Activated CD4-positive, CD25-positive, alpha-beta regulatory T cell treated with anti-CD3 and anti-CD28 coated beads, Interleukin-2, amount 50 U/mL, for 24 hours (primary cell): ENCODE data around the gene DPP6.
"Not testable (repeated sequence)": the region's sequence is repeated elsewhere in the genome, so short reads cannot be mapped to it uniquely, and the experiment has no call there.

ENCODE experiments used
- ATAC-seq, 2 donors: fragments of 150-1000 bp; cut with Tn5 transposase; one replicate each; pipeline ENCODE4 v1.10.0; 2021; ENCODE audit warnings: mild to moderate bottlenecking in 1 of 2, moderate library complexity in 1 of 2

DPP6 gene

DNA sequence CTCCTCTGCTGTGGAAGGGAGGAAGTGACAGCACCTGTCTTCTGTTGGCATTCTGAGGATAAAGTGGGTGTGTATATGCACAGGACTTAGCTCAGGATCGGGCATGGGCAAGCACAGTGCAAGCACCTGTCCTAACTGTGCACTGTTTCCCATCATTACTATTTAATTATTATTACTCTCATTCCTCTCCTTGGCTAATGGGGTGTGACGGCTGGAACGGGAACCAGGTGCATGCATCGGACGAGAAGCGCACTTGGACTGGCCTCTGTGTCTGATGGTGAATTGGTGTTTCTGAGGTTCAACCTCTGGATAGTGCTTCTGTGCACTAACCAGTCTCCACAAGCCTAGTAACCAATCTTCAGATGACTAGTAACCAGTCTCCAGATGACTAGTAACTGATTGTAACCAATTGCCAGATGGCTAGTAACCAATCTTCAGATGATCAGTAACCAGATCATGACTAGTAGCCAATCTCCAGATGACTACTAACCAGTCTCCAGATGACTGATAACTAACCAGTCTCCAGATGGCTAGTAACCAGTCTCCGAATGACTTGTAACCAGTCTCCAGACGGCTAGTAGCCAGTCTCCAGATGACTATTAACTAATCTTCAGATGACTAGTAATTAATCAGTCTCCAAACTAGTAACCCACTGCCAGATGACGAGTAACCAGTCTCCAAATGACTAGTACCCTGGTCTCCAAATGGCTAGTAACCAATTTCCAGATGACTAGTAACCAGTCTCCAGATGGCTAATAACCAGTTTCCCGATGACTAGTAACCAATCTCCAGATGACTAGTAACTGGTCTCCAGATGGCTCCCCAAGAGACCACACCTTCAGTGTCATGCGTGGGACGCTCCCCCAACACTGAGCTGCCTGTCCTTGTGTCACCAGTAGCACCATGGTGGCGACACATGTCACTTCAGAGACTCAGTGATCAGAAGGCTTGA, 864.9 kb downstream of the DPP6 start:
- ATAC-seq, result no peak

DNA sequence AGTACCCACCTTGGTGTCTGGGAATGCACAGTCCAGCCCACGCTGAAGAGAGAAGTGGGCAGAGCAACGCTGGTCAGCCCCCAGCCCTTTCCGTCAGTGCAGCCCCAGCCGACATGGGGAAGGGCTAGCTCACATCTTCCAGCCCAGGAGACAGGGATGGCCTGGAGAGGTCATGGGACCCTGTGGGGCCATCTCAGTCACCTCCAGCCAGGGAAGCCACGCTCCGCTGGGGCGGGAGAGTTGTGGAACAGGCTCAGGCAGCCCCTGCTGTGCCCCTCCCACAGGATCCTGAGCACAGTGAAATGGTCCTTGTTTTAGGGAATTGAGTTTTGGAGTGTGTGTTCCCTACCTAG, 865.6 kb downstream of the DPP6 start:
- no peak for ATAC-seq

DNA sequence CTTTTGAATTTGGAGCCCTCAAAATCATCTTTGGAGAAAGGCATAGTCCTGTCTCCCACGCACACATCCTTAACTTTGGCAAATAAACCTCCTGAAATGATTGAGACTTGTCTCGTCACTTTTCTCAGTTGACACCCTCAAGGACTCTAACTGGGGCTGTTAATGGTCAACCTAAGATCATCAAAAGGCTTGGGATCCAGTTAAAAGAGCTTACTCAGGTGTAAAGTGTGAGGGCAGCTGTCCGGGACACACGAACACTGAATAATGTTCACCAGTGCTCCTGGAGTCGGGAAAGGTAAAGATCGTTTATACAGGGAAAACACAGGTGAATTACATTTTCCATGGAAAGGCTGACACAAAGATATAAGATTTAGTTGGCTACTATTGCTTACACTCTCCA, 866.1 kb downstream of the DPP6 start:
- no peak for ATAC-seq

DNA sequence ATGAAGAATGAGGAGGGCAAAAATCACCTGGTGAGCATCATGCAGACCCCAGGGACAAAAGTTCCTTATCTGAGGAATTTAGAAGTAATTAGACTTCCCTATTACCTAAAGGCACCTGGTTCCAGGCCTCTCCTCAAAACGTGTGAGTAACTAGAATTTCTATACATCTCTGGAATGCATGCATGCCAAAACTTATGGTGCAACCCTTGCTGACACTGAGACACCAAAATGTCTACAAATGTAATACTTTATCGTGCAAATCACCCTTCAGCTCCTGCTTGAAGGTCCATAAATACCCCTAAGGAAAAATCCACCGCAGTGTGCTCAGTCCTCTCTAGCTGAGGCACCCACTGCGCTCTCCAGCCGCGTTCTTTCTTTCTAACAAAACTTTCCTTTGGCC, 866.5 kb downstream of the DPP6 start:
- no peak for ATAC-seq

DNA sequence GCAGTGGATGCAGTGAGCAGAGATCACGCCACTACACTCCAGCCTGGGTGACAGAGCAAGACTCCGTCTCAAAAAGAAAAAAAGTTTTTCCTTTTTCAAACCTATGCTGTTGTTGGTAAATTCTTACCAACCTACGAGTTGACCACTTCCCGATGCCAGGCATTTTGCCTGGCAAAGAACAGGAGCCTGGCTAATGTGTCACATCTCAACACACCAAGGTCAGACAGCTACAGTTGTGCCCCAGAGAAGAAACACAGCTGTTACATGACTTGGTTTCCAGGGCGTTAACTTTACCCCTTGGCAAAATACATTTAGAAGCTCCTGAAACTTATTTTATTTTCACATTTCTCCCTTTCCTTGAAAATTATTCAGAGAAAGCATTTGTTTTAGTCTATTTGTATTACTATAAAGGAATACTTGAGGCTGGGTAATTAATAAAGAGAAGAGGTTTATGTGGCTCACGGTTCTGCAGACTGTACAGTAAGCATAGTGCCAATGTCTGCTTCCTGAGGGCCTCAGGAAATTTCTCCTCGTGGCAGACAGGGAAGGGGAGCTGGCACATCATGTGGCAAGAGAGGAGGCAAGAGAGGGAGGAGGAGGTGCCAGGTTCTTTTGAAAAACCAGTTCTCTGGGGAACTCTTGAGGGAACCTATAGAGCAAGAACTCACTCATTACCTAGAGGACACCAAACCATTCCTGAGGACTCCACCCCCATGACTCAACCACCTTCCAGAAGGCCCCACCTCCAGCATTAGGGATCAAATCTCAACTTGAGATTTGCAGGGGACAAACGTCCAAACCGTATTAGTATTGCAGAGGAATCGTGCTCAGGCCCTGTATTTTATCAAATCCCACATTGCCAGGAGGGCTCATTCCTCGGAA, 867.4 kb downstream of the DPP6 start:
- no peak for ATAC-seq

DNA sequence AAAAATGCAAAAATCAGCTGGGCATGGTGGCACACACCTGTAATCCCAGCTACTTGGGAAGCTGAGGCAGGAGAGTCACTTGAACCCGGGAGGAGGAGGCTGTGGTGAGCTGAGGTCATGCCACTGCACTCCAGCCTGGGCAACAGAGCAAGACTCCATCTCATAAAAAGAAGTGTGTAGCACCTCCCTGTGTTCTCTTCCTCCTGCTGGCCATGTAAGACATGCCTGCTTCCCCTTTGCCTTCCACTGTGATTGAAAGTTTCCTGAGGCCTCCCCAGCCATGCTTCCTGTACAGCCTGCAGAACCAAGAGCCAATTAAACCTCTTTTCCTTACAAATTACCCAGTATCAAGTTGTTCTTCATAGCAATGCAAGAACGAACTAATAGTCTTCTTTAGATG, 870.3 kb downstream of the DPP6 start:
- ATAC-seq, result not testable (repeated sequence)

DNA sequence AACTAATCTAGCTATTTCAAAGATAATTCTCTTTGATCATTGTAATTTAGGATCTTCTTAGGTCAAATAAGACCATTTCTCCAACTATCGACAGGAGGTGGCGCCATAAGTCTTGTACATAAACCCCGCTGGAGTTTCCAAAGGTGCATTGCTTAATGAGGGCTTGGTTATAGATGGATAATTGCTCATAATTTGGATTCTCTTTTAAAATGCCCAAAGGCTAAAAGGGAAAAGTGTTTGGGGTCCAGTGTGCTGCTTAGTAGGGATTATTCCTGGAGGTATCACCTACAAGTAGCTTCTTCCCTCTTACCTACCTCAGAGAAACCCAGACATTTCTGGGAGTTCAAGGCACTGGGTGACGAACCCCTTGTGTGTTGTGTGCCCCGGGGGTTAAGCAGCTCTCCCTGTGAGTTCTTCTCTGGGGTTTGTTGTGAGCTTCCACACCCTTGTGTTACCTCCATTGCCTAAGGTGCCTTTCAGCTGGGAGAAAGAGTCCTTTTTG, 875.5 kb downstream of the DPP6 start:
- peak; percentile 59 to 67 for ATAC-seq

DNA sequence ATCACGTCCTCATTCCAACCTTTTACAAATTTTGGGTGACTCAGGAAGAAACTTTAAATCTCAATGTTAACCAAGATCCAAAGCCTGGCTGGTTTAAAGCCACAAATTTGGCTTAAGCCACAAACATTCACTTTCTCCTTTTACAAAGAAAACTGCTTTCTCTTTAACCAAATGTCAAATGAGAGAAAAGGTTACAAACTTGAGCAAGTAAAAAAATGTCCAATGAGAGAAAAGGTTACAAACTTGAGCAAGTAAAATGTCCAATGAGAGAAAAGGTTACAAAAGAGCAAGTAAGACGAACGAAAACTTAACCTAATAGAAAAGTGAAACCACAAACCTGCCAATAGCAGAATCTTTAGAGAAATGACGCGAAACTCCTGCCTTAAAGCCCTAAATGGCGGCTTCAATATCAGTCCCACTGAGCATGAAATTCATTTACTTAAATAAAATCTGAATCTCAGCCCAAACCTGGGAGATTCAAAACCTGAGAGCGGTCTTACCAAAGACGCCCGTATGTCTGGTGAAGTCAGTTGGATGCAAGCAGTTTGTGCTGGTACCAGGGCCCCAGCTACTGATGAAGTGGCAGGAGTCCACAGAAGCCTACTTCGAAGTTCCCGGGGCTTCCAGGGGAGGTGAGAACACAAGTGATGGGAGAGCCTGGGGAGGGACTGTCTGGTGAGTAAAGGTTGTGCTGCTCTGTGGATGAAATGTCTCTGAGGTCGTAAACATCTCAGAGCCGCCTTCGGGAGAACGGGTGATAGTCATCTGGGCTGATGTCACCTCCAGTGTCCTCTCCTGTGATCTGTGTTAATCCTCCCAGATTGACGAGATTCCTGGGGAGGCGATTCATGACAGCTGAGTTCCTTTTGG, 876.2 kb downstream of the DPP6 start:
- peak; percentile 74 to 76 for ATAC-seq

DNA sequence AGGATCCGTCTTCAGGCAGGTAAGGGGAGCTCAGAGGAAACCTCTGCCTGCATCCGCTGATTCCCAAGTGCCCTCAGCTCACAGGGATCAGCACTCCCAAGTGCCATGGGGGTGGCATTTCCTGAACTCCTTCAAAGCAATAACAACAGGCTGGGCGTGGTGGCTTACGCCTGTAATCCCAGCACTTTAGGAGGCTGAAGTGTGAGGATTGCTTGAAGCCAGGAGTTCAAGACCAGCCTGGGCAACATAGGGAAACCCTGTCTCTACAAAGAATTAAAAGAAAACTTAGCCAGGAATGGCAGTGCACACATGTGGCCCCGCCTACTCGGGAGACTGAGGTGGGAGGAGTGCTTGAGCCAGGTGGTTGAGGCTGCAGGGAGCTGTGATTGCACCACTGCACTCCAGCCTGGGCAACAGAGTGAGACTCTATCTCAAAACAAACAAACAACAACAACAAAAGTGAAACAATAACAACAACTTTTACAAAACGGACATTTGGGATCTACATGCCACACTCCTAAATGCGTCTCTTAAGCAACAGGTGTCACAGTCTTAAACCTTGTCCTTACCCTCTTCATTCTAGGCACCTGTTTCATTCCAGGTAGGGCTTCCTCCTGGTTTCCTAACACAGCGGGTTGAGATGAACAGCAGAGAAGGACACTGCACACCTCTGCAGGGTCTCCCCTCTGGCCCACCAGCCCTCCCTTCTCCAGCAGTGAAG, 877.0 kb downstream of the DPP6 start:
- no peak for ATAC-seq

DNA sequence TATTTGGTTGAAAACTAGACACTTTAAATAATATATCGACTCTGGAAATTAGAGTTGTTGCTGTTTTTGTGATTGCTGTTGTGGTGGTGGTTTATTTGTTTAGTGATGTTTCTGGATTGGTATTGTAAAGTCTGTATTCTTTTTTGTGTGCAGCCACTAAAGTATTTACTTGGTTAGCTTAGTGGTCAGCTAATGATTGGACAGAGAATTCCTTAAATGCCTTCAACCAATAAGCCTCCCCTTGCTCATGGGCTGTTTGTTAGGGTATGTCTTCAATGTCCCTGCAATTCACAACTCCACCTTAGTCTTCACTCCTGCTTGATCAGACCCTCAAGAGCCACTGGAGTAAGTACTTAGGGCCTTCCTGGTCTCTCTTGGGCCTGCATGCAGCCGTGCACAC, 879.7 kb downstream of the DPP6 start:
- ATAC-seq, result no peak

DNA sequence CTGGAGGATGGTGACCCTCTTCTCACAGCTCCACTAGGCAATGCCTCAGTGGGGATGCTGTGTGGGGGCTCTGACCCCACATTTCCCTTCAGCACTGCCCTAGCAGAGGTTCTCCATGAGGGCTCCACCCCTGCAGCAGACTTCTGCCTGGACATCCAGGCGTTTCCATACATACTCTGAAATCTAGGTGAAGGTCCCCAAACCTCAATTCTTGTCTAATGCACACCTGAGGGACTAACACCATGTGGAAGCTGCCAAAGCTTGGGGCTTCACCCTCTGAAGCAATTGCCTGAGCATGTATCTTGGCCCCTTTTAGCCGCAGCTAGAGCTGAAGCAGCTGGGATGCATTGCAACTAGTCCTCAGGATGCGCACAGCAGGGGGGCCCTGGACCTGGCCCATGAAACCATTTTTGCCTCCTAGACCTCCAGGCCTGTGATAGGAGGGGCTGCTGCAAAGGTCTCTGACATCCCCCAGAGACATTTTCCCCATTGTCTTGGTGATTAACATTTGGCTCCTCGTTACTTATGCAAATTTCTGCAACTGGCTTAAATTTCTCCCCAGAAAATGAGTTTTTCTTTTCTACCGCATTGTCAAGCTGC, 882.3 kb downstream of the DPP6 start:
- not testable (repeated sequence) for ATAC-seq

DNA sequence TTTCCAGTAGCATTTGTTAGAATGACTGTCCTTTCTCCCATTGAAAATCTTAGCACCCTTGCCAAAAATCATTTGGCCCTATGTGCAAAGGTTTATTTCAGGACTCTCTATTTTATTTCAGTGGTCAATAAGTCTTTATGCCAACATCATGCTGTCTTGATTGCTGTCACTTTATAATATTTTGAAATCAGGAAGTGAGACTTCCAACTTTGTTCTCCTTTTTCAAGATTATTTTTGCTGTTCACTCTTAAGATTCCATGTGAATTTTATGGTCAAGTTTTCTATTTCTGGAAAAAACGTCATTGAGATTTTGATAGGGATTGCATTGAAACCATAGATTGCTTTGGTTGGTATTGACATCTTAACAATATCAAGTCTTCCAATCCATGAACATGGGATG, 885.6 kb downstream of the DPP6 start:
- no peak for ATAC-seq

DNA sequence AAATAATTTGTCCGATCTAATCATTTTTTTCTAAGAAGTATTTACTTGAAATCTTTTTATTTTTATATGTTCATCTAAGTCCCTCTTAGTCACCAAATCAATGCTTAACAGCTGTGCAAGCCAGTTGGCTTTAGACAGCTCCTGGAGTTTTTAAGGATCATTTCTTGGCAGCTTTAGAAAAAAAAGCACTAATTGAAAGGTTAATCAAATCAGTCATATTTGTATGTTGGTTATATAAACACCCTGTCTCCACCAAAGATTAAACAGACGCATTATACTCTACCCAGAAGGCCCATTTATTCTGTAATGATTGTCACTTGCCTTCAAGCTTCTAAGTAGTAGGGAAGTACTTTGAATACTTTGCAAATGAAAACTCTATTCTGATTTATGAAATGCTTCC, 890.5 kb downstream of the DPP6 start:
- ATAC-seq, result no peak
